HL-60/S4 (cell line): ENCODE results near the gene EEF1A2.

Experiments
- in situ Hi-C: fragments of 300-500 bp; cut with MboI; formaldehyde crosslinking; loops from 2 replicates; pipeline ENCODE4 v1.14.3; 2022; ENCODE audit warnings: low sequenced_read_pairs

Gene EEF1A2

DNA sequence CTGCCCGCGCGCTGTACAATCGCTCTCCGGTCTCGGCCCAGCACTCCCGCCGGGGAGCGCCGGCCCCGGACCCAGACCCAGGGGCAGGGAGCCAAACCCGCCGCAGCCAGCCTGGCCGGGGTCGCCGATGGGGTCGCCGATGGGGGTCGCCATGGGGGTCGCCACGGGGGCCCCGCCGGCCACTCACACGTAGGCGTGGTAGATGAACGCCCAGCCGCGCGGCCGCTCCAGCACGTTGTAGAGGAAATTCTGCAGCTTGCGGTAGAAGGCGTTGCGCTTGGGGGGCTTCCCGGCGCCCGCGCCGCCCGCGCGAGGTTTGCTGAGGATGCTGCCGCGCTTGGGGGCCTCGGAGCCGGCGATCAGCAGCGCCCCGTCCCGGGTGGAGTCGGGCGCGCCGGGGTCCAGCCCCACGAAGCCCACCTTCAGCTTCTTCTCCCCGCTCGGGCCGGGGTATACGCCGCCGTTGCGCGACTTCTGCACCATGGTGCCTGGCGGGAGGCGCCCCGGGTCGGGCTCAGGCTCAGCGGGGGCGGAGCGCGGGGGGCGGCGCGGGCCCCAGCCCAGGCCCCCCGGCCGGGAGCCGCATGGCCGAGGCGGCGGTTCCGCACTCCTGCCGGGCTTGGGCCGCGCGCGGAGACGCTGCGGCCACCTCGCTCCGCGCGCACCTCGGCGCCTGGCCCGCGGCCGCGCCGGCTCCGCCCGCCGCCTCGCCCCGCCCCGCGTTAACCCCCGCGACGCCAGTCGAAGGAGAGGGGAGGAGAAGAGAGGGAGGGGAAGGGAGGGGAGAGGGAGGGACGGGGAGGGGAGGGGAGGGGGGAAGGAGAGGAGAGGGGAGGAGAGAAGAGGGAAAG is 26.7 kb downstream of the EEF1A2 start, which contains the start of gene KCNQ2:
TSS of gene KCNQ2 (minus strand) at position 675 of the 851 bp plus-strand sequence. CDS start at position 483, 192 bp downstream.
- in situ Hi-C loops = no loop called here

DNA sequence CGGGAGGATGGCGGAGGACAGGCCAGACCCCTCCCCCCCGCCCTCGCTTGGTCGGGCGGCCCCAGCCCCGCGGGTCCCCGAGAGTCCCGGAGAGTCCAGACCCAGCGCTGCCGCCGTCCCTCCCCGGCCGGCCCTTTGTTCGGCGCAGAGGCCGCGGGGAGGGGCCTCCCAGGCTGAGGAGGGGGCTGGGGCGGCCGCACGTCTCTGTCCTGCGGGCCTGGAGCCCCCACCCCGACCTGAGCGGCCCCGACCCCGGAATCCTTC is 27.2 kb downstream of the EEF1A2 start:
- in situ Hi-C loops = no loop called here

DNA sequence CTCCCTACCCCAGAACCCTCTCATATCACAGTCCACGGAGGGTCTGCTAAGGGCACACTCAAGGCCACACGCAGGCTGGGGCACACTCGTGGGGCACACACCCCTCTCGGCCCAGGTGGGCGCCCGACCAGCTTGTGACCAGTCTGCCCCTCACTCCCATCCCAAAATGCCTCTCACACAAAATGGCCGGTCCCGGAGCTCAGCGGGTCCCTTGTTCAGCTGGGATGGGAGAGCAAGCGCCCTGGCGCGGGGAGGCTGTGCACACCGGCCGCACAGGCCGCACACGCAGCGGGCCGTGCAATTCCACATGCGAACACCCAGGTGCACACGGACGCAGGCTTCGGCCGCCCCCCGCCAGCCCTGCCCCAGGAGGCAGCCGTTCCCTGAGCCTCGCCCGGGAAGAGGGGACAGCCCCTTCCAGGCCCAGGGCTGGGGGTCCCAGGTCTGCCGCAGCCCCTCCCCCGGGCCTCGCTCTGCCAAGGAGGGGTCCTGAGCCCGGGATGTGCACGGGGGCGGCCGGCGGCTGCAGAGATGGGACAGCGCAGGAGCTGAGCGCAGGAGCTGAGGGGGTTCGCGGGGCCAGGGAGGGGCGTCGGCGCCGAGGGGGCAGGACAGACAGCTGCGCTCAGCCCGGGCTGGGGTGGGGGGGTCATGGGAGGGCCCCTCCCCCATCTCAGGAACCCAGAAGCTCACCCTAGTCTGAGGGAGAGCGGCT is 27.7 kb downstream of the EEF1A2 start:
- in situ Hi-C loops = no loop called here

DNA sequence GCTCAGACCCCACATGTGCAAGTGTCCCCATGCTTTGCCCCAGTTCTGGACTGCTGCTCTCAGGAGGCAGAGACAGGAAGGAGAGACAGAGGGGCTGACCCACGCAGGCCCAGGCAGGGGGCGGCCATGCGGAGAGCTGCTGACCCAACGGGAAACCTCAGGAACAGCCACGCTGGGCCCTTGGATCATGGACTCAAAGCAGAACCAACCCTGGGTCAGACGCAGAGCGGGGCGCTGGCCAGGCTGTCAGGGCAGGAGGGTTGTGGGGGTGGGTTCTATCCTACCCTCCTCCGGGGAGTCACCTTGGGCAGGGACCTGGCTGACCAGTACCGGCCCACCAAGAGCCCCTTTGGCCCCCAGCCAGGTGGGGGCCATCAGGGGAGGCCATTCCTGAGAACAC is 28.5 kb downstream of the EEF1A2 start:
- in situ Hi-C loops = no loop called here

DNA sequence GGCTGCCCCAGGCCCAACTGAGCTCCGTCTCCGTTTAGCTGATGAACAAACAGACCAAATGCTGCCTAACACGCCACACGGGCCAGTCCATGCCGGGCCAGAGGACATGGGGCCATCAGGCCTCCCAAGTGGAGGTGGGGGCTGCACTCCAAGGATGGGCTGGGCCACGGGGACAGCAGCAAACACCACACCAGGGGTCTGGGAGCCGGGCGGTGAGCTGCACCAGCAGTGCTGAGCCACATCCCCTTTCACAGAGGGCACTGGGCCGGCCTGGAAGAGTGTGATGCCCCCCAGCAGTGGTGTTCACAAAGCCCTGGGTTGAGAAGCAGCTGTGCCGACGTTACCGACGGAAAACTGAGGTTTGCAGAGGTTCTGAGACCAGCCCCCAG is 29.2 kb downstream of the EEF1A2 start:
- in situ Hi-C loops = no loop called here

DNA sequence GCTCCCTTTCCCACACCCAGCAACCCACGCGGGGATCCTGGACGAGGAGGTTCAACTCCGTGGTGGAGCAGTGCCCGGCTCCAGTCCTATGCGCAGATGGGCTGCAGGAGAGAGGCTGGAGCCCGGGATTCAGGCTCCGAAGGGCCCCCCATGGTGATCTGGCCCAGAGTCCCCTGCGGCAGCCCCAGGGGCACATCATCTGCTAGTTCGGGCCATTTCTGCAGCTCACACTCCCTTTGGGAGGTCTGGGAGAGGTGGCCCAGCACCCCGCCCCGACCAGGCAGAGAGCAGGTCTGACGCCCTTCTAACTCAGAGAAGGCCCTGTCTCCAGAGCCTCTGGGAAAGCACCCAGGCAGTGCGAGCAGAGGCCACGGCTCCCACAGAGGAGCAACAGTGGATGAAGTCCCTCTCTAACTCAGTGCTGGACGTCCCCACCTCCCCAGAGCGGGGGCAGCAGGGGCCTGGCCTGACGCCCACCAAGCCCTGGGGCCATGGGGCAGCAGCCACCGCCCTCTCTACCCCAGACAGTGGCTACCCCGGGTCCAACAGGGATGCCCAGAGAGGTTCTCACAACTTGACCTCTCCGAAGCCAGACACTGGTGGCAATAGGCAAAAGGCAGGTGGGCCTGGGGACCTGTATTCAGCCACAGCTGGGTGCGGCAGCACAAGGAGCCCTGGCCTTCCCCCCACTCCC is 29.7 kb downstream of the EEF1A2 start:
- in situ Hi-C loops = no loop called here

DNA sequence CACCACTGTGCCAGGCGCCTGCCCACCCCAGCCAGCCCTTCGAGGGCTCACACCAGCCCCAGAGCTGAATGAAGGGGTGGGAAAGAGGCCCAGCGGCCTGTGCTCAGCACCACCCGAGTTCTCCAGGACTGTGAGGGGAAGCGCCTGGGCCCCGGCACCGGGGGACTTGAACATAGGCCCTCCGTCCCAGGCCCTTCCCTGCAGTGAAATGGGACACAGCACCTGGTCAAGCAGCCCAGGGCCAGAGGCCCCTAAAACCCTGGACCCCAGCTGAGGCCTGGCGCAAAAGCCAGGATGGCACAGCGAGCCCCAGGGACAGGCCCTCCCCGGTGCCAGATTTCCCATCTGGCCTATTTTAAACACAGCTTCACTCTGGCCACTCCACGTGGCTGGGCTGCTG is 30.5 kb downstream of the EEF1A2 start:
- in situ Hi-C loops = no loop called here

DNA sequence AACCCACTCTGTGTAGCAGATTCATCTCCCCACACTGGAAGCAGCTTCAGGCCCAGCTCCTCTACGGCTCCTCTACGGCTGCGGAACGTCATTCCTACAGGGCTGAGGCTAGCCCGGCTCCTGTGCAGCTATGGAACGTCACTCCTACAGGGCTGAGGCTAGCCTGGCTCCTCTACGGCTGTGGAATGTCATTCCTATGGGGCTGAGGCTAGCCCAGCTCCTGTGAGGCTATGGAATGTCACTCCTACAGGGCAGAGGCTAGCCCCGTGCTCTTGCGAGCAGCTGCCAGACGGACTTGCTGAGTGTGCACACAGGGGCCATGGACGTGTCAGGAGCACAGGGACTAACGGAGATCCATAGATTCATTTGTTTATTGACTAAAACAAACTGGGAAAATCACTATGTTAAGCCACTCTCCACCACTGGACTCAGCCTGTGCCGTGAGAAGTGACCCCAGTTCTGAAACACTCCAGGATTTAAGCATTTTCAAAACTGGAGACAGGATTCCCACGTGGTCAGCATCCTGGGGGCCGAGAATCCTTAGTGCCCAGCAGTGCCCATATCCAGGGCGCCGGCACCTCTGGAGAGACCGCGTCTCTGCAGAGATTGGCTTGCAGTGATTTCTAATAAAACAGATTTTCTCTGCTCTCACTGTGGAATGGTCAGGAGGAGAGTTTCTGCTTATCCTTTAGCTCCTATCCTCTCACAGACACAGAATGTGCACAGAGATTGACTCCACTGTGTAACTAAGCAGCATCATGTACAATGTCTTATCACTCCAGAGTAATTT is 31.4 kb downstream of the EEF1A2 start:
- in situ Hi-C loops = no loop called here

DNA sequence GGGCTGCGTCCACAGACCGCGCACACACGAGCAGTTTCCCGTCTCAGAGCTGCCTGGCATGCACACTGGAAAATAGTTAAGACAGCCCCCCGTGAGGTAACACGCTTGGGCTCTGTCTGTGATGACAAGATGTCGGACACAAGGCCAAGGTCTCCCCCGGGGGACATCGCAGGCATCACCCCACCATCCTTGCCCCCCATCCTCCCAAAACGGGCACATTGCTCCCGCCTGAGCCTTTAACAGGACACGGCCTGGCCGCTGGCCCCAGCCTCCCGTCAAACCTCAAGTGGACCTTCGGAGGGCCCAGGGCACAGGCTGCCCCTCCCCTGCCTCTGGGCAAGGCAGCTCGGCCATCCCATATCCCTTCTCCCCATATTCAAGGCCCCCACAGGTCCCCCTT is 32.0 kb downstream of the EEF1A2 start:
- in situ Hi-C loops = no loop called here

DNA sequence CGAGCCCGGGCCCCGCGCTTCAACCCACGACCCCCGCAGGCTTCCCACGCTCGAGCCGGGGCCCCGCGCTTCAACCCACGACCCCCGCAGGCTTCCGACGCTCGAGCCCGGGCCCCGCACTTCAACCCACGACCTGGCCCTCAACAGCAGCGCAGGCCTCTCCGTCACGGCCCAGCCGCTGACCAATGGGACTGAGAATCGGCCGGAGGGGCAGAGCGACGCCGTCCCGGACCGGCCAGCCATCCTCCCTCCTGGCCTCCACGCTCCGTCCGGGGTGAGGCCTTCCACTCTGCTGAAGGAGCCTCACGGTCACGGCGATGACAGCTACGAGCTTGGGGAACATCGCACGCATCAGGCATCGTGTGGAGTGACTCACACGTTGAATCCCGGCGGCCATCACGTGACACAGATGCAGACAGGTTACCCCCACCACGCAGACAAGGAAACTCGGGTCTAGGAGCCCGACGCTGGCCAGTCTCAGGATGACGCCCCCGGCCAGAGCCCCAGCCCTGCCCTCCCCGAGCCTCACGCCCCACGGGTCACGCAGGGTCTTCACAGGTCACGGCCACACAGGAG is 32.5 kb downstream of the EEF1A2 start:
- in situ Hi-C loops = no loop called here

DNA sequence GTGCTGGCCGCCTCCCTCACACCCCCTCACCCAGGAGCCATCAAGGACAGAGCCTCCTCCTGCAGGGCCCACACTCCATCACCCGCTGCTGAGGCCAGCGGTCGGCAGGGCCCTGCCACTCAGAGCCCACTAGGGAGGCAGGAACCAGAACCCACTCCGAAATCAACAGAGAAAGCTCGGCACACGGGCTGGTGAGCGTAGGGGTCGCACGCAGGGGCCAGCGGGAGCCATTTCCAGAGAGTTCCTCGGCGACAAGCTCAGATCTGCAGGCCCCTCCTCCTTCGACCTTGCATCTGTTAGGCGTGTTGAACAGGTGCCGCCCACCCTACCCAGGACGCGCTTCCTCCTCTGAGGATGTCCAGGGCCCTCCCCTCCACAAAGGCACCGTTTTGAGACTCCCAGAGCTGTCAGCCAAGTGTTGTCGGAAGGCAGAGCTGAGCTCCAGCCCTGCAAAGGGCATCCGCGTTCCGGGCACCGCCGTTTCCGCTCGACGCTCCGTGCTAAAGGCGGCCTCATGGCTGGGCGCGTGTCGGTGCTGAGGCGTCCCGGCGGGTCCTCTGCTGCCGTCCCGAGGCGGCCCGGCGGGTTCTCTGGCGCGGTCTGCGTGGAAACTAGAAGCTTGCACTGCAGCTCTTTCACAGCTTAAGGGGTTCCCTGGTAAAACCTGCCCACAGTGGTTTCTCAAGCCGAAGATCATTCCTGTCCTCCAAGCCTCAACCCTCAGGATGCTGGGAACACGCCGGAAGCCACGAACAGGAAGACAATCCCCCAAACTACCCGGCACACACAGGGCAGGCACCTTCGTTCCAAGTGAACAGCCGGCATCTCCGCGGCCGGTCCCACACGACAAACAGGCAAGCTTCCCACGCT is 33.3 kb downstream of the EEF1A2 start:
- in situ Hi-C loops = no loop called here

DNA sequence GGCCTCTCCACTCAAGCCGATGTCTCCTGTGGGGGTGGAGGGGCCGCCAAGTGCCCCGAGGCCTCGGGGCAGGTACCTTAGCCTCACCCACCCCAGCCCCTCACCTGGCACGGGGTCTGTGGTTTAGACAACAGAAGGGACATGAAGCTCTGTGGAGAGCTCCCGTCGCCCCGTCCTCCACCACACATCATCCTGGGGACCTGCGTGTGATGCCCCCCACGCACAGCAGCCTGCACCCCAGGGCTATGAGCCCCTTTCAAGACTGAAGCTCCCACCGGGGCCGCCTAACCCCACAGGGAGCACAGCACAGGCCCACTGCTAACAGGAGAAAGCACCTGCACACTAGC is 34.6 kb downstream of the EEF1A2 start:
- in situ Hi-C loops = no loop called here

DNA sequence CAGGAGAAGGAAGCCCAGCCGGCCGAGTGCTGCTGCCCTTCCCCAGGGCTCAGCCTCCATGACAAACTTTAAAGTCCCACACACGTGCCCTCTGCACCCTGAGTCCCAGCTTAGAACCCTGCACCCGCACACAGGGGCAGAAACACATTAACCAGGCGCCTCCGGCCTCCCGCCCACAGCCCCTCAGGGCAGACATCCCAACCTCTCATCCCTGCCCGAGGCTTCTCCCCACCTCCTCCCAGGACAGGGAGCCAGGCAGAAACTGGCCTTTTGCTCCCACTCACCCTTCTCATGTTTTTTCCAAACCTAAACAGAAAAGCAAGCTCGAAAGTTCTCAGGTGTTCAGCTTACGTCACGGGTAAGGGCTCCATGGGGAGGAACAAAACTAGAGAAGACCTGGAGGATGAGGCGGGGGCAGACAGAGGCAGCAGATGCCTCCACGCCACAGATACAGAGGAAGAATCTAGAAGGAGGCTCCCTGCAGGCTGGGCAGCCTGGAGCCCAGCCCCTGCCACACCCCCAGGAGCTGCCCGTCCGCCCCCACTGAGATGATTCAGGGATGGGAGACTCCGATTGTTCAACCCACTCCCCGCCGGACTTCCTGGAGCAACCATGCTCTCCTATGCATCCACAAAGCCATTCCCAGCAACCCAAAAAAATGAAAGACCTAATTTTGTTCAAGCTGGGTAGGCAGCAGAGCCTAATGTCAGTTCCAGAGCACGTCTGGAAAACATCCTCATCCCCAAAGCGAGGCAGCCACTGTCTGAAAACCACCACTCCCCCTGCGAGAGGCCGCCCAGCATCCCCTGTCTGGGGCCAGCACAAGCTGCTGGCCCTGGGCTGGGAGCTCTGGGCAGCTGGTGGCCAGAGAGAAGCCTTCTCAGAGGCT is 35.2 kb downstream of the EEF1A2 start:
- in situ Hi-C loops = no loop called here

DNA sequence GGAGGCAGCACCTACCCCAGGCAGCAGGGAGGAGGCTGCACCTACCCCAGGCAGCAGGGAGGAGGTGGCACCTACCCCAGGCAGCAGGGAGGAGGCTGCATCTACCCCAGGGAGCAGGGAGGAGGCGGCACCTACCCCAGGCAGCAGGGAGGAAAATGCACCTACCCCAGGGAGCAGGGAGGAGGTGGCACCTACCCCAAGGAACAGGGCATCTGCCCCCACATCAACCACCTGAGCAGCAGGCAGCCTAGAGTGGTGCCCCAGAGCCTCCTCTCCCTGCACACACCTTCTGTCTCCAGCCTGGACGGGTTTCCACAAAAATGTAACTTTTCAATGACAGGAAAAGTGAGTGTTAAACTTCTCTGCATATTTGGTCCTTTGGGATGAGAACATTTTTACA is 36.6 kb downstream of the EEF1A2 start:
- in situ Hi-C loops = no loop called here

DNA sequence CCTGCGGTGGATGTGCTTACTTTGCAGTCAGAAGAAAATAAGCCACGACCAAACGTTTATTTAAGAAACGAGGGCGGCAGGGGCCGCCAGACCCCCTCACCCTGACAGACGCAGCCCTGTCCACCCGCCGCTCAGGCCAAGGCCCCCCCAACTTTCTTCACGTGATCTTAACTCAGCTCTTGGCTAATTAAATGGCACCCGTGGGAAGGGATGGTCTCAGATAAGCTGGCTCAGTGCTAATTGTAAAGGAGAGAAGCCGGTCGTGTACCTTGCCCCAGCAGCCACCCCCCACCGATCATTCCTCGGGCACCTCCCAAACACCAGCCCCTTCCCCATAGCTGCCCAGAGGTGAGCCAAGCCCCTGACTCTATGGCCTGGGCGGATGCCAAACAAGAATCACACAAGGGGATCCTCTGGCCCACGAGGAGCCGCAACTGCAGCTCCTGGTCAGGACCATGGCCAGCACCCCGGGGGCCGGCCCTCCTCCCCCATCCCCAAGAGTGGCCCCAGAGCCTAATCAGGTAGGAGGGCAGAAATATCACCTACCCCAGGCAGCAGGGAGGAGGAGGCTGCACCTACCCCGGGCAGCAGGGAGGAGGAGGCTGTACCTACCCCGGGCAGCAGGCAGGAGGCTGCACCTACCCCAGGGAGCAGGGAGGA is 37.6 kb downstream of the EEF1A2 start:
- in situ Hi-C loops = no loop called here

DNA sequence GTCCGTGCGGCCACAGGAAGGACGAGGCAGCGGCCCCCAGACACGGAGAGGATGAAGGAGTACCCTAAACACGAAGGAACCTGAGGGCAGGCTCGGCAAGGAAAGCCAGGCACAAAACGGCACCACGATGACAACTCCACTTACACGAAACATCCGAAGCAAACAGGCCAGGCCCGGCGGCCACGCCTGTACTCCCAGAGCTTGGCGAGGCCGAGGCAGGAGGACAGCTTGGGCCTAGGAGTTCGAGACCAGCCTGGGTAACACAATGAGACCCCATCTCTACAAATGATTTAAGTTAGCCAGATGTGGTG is 39.9 kb downstream of the EEF1A2 start:
- in situ Hi-C loops = no loop called here

DNA sequence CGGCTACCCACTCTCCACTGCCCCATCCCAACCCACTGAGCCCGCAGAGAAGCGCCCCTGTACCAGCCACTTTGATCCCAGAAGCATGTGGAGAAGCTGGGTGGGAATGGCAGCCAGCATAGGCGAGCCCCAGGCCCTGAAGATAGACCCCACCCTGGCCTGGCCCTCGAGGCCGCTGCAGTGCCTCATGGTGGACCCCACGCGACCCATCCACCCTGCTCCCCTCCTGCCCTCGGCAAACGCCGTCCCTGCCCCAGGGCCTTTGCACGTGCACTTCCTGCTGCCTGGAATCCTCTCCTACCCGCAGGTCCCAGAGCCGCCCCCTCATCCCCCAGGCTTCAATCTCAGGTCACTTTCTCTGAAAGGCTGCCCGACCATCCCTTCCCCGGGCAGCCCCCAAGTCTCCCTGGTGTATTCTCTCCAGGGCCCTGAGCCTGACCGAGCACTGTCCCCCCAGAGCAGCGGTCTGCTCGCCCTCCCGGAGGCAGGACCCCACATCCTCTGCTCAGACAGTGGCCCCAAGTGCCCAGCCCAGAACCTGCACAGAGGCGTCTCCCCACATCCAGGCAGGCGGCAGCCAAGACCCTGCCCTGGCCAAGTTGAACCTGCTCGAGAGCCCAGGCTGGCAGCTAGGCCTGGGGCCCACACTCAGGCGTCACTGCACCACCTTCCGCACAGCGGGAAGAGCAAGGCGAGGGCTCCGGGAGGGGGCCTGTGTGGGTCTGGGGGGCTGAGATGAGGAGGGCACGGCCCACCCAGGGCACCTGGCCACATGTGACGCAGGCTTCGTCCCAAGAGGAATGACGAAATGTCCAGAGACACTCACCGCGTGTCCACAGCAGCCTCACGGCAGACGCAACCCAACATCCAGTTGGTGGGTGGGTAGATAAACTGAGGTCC is 40.5 kb downstream of the EEF1A2 start:
- in situ Hi-C loops = no loop called here

DNA sequence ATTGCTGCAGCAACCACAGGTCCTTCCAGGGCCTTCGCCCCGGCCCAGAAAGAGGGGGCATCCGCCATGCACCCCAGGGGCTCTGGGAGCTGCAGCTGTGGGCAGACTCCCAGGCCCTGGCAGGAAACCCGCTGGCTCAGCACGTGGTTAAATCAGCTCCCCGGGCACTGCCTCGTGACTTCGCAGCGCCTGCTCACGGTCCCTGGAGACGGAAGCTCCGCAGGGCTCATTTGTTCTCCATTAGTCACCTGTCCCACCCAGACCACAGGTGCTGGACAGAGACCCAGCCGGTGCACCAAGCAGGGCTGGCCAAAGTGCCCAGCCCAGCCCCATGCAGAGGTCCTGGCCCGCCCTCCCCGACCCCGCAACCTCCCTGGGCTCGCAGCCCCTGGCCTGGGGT is 41.1 kb downstream of the EEF1A2 start:
- in situ Hi-C loops = no loop called here
